ENCODE results near the gene ZNF688. TPM values are rescaled to one million over a fixed set of nuclear protein-coding genes. Genes with fewer than 3 reads are reported as not detected.

ZNF688 gene
- total RNA-seq, 1 donor: 12.3 TPM

DNA sequence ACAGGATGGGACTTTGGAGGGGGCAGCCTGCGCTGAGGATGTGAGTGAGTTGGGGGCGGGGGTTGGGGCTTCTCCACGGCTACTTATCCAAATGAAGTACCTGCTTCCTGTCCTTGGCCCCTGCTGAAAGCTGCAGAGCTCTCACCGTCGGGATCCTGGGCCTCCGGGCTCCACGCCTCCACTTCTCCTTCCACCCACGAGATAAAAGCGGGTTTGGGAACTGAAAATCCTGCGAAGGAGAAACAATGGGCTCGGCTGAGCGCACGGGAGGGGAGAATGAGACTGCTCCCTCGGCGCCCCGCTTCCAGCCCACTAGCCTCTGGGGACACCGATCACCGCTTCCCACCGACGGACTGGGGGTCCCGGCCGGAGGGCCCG is 13.5 kb upstream of the ZNF688 start:
- Histone ChIP-seq H3K4me1 (ENCODE audit: insufficient read depth, low read length) (peaks cover 12% of the 10 kb centered on the region), H3K79me2 (ENCODE audit: insufficient read depth, low read length) (peaks cover 47% of the 10 kb centered on the region), H3K9me3 (ENCODE audit: low read depth, low read length) (no peaks in the 10 kb centered on the region), H3K27ac (ENCODE audit: low read depth, low read length) (peak overlapping the region; percentile 65), H4K20me1 (ENCODE audit: insufficient read depth, low read length) (no peaks in the 10 kb centered on the region), H3K36me3 (ENCODE audit: insufficient read depth, low read length) (peaks cover 17% of the 10 kb centered on the region), H3K27me3 (ENCODE audit: insufficient read depth, low read length) (no peaks in the 10 kb centered on the region), H2AFZ (ENCODE audit: low read length) (peak overlapping the region; percentile 87), H3K4me2 (ENCODE audit: insufficient read depth, low read length) (peak overlapping the region; percentile 99), H3K4me3 (ENCODE audit: insufficient read depth, low read length) (peak overlapping the region; percentile 89)
- TF ChIP-seq, protein P1, sequence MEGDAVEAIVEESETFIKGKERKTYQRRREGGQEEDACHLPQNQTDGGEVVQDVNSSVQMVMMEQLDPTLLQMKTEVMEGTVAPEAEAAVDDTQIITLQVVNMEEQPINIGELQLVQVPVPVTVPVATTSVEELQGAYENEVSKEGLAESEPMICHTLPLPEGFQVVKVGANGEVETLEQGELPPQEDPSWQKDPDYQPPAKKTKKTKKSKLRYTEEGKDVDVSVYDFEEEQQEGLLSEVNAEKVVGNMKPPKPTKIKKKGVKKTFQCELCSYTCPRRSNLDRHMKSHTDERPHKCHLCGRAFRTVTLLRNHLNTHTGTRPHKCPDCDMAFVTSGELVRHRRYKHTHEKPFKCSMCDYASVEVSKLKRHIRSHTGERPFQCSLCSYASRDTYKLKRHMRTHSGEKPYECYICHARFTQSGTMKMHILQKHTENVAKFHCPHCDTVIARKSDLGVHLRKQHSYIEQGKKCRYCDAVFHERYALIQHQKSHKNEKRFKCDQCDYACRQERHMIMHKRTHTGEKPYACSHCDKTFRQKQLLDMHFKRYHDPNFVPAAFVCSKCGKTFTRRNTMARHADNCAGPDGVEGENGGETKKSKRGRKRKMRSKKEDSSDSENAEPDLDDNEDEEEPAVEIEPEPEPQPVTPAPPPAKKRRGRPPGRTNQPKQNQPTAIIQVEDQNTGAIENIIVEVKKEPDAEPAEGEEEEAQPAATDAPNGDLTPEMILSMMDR (IDR thresholded peaks at IDR 0.05; ENCODE audit: extremely low read depth, low read depth, low read length): no peak
- no peak for DNase-seq (ENCODE audit: insufficient read length, low spot score, missing footprints)

DNA sequence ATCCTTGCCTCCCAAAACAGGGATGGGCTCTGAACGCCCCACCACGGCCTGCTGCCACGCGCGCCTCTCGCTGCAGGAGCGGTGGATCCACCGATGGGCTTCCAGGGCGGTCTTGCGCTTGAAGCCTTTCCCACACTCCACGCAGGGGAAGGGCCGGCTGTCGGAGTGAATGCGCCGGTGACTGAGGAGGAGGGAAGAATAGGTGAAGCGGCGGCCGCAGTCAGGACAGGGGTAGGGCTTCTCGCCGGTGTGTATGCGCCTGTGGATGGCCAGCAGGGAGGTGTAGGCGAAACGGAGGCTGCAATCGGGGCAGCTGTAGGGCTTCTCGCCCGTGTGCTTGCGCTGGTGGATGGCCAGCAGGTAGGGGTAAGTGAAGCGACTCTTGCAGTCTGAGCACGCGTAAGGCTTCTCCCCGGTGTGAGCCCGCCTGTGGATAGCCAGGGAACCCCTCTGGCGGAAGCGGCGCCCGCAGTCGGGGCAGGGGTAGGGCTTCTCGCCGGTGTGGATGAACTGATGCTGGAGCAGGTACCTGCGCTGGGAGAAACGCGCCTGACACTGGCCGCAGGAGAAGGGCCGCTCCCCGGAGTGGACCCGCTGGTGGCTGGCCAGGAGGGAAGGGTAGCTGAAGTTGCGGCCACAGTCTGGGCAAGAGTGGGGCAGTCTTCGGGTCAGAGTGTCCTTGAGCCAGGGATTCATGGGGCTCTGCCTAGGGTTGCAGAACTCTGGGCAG is 11.3 kb upstream of the ZNF688 start:
- TF ChIP-seq, protein P1 (IDR thresholded peaks at IDR 0.05; ENCODE audit: extremely low read depth, low read depth, low read length): no peak
- H4K20me1 ChIP-seq (ENCODE audit: insufficient read depth, low read length): no peaks in the 10 kb centered on the region
- H2AFZ ChIP-seq (ENCODE audit: low read length): no peak overlapping the region
- H3K4me1 ChIP-seq (ENCODE audit: insufficient read depth, low read length): peaks cover 12% of the 10 kb centered on the region
- DNase-seq (ENCODE audit: insufficient read length, low spot score, missing footprints): no peak
- no peak overlapping the region for H3K27ac ChIP-seq (ENCODE audit: low read depth, low read length)
- H3K36me3 ChIP-seq (ENCODE audit: insufficient read depth, low read length): peaks cover 28% of the 10 kb centered on the region
- H3K4me3 ChIP-seq (ENCODE audit: insufficient read depth, low read length): no peak overlapping the region
- no peaks in the 10 kb centered on the region for H3K27me3 ChIP-seq (ENCODE audit: insufficient read depth, low read length)
- H3K9me3 ChIP-seq (ENCODE audit: low read depth, low read length): no peaks in the 10 kb centered on the region
- H3K4me2 ChIP-seq (ENCODE audit: insufficient read depth, low read length): no peak overlapping the region
- peaks cover 47% of the 10 kb centered on the region for H3K79me2 ChIP-seq (ENCODE audit: insufficient read depth, low read length)

DNA sequence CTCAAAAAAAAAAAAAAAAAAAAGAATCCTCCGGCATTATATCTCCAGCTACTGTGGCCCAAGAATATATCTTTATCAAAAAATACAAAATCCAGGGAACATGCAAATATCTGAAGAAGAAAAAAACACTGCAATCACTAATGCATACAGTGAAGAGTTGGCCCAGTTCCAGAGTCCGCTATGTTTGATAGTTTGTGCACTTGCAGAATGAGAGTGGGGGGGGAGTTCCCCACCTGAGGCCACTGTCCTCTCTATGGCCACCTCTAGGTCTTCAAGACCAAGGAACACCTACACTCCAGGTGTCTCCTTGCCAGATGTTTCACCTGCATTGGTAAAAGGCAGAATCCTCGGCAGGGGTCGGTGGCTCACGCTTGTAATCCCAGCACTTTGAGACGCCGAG is 9.9 kb upstream of the ZNF688 start:
- H3K36me3 ChIP-seq (ENCODE audit: insufficient read depth, low read length): peaks cover 28% of the 10 kb centered on the region
- no peak overlapping the region for H2AFZ ChIP-seq (ENCODE audit: low read length)
- H3K4me3 ChIP-seq (ENCODE audit: insufficient read depth, low read length): no peak overlapping the region
- peaks cover 42% of the 10 kb centered on the region for H3K79me2 ChIP-seq (ENCODE audit: insufficient read depth, low read length)
- TF ChIP-seq, protein P1 (IDR thresholded peaks at IDR 0.05; ENCODE audit: extremely low read depth, low read depth, low read length): no peak
- H3K9me3 ChIP-seq (ENCODE audit: low read depth, low read length): no peaks in the 10 kb centered on the region
- no peaks in the 10 kb centered on the region for H4K20me1 ChIP-seq (ENCODE audit: insufficient read depth, low read length)
- DNase-seq (ENCODE audit: insufficient read length, low spot score, missing footprints): no peak
- no peak overlapping the region for H3K4me2 ChIP-seq (ENCODE audit: insufficient read depth, low read length)
- no peaks in the 10 kb centered on the region for H3K27me3 ChIP-seq (ENCODE audit: insufficient read depth, low read length)
- peaks cover 12% of the 10 kb centered on the region for H3K4me1 ChIP-seq (ENCODE audit: insufficient read depth, low read length)
- no peak overlapping the region for H3K27ac ChIP-seq (ENCODE audit: low read depth, low read length)

DNA sequence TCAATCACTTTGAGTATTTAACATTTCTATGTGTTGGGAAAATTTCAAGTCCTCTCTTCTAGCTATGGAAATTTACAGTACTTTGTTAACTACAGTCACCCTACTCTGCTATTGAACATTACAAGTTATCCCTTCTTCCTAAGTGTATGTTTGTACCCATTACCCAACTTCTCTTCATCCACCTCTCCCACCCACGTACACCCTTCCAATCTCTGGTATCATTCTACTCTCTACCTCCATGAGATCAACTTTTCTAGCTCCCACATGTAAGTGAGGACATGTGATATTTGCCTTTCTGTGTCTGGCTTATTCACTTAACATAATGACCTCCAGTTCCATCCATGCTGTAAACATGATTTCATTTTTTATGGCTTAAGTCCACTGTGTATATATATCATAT is 3.2 kb upstream of the ZNF688 start:
- no peak overlapping the region for H3K27ac ChIP-seq (ENCODE audit: low read depth, low read length)
- DNase-seq (ENCODE audit: insufficient read length, low spot score, missing footprints): no peak
- no peak overlapping the region for H3K4me3 ChIP-seq (ENCODE audit: insufficient read depth, low read length)
- peaks cover 11% of the 10 kb centered on the region for H3K4me1 ChIP-seq (ENCODE audit: insufficient read depth, low read length)
- TF ChIP-seq, protein P1 (IDR thresholded peaks at IDR 0.05; ENCODE audit: extremely low read depth, low read depth, low read length): no peak
- no peaks in the 10 kb centered on the region for H3K79me2 ChIP-seq (ENCODE audit: insufficient read depth, low read length)
- H2AFZ ChIP-seq (ENCODE audit: low read length): no peak overlapping the region
- H3K4me2 ChIP-seq (ENCODE audit: insufficient read depth, low read length): no peak overlapping the region
- H3K36me3 ChIP-seq (ENCODE audit: insufficient read depth, low read length): peaks cover 11% of the 10 kb centered on the region
- no peaks in the 10 kb centered on the region for H3K9me3 ChIP-seq (ENCODE audit: low read depth, low read length)
- H4K20me1 ChIP-seq (ENCODE audit: insufficient read depth, low read length): no peaks in the 10 kb centered on the region
- H3K27me3 ChIP-seq (ENCODE audit: insufficient read depth, low read length): no peaks in the 10 kb centered on the region
